ENCODE measurements around the gene POLR1A. TPM values are rescaled to one million over a fixed set of nuclear protein-coding genes. Genes with fewer than 3 reads are reported as not detected.

The POLR1A gene
- total and polyA plus RNA-seq, 7 donors, result 6.1 to 41.6 (median 27.0) TPM

GRCh38 chr2:86025976-86026743, 79.5 kb downstream of the POLR1A start:
- Histone ChIP-seq H3K36me3 (ENCODE audit: insufficient read depth in 1 of 2, low read depth in 1 of 2) (peaks cover 6 to 68% of the 10 kb centered on the region in 2 donors), H3K9me3 (no peaks in the 10 kb centered on the region), H3K4me1 (peaks cover 24% of the 10 kb centered on the region), H3K27me3 (ENCODE audit: insufficient read depth in 3 of 3, low read length in 2 of 3) (no peaks in the 10 kb centered on the region), H3K4me3 (no peak overlapping the region), H3K27ac (no peak overlapping the region)
- ATAC-seq (no peak), DNase-seq (peak in 1 of 2 donors; percentile 48)
- TF ChIP-seq CTCF (IDR thresholded peaks at IDR 0.05), result no peak
- WGBS, 3 donors, result 89 to 92% (median 91%) methylated on average over 8 of the region's 8 CpGs
- intact Hi-C loops (cut with DNase I), result no loop called here

GRCh38 chr2:86025229-86025820, 80.4 kb downstream of the POLR1A start:
- TF ChIP-seq CTCF (IDR thresholded peaks at IDR 0.05), result no peak
- 93 to 94% (median 93%) methylated on average over 7 of the region's 7 CpGs for WGBS, 3 donors
- Histone ChIP-seq H3K36me3 (ENCODE audit: insufficient read depth in 1 of 2, low read depth in 1 of 2) (peaks cover 4 to 60% of the 10 kb centered on the region in 2 donors), H3K27ac (no peak overlapping the region), H3K4me1 (peaks cover 32% of the 10 kb centered on the region), H3K4me3 (no peak overlapping the region), H3K27me3 (ENCODE audit: insufficient read depth in 3 of 3, low read length in 2 of 3) (no peaks in the 10 kb centered on the region), H3K9me3 (no peaks in the 10 kb centered on the region)
- peak in 1 of 2 donors; percentile 35 for DNase-seq
- intact Hi-C loops (cut with DNase I), result no loop called here
- ATAC-seq, result no peak

GRCh38 chr2:86023366-86023712, 82.3 kb downstream of the POLR1A start:
- peak overlapping the region; percentile 9 for H3K27ac ChIP-seq
- TF ChIP-seq CTCF (IDR thresholded peaks at IDR 0.05), result no peak
- no peaks in the 10 kb centered on the region for H3K27me3 ChIP-seq (ENCODE audit: insufficient read depth in 3 of 3, low read length in 2 of 3)
- DNase-seq (no peak), ATAC-seq (no peak)
- 85 to 92% (median 86%) methylated on average over 2 of the region's 2 CpGs for WGBS, 3 donors
- peaks cover 4 to 42% of the 10 kb centered on the region in 2 donors for H3K36me3 ChIP-seq (ENCODE audit: insufficient read depth in 1 of 2, low read depth in 1 of 2)
- H3K4me1 ChIP-seq, result peaks cover 28% of the 10 kb centered on the region
- no peak overlapping the region for H3K4me3 ChIP-seq
- no peaks in the 10 kb centered on the region for H3K9me3 ChIP-seq
- intact Hi-C loops (cut with DNase I), result no loop called here

GRCh38 chr2:86022661-86023365, 82.9 kb downstream of the POLR1A start:
- peaks cover 27% of the 10 kb centered on the region for H3K4me1 ChIP-seq
- ATAC-seq (no peak), DNase-seq (peak in 1 of 2 donors; percentile 14)
- no peak for TF ChIP-seq CTCF (IDR thresholded peaks at IDR 0.05)
- 90 to 93% (median 91%) methylated on average over 13 of the region's 13 CpGs for WGBS, 3 donors
- no peaks in the 10 kb centered on the region for H3K27me3 ChIP-seq (ENCODE audit: insufficient read depth in 3 of 3, low read length in 2 of 3)
- intact Hi-C loops (cut with DNase I), result no loop called here
- H3K4me3 ChIP-seq, result no peak overlapping the region
- no peaks in the 10 kb centered on the region for H3K9me3 ChIP-seq
- peaks cover 4 to 37% of the 10 kb centered on the region in 2 donors for H3K36me3 ChIP-seq (ENCODE audit: insufficient read depth in 1 of 2, low read depth in 1 of 2)
- H3K27ac ChIP-seq, result peak overlapping the region; percentile 9

All from psoas muscle (tissue), 8 donors.